Sigmoid colon (tissue), 7 donors: ENCODE results near the gene RC3H1. TPM values are rescaled to one million over a fixed set of nuclear protein-coding genes. Genes with fewer than 3 reads are reported as not detected.

Experiments
- DNase-seq: peaks from one replicate; pipeline ENCODE4 v3.0.0-alpha.2; 2019
- H3K27ac ChIP-seq, 4 donors: fragments of 200-600 bp; sonication (generic); one replicate each; pipeline ENCODE4 v1.5.1; 2016 to 2019; ENCODE audit warnings: mild to moderate bottlenecking in 1 of 4
- H3K27me3 ChIP-seq, 3 donors: fragments of 200-600 bp; sonication (generic); one replicate each; pipeline ENCODE4 v1.5.1; 2019; ENCODE audit warnings: mild to moderate bottlenecking in 1 of 3
- H3K36me3 ChIP-seq, 4 donors: fragments of 200-600 bp; sonication (generic); one replicate each; pipeline ENCODE4 v1.5.1; 2016 to 2019
- H3K4me1 ChIP-seq, 4 donors: fragments of 200-600 bp; sonication (generic); one replicate each; pipeline ENCODE4 v1.5.1; 2017 to 2019
- H3K4me3 ChIP-seq, 4 donors: fragments of 200-600 bp; sonication (generic); one replicate each; pipeline ENCODE4 v1.5.1; 2017 to 2019; ENCODE audit warnings: mild to moderate bottlenecking in 2 of 4, moderate library complexity in 1 of 4
- H3K9me3 ChIP-seq, 4 donors: fragments of 200-600 bp in 3 of 4; sonication (generic) in 3 of 4; one replicate each; pipeline versions ENCODE4 v1.5.1 to v1.6.1; 2013 to 2019
- EP300 ChIP-seq, 4 donors: sonication (generic); formaldehyde crosslinking; IDR thresholded peaks; one replicate each; pipeline ENCODE4 v1.6.1; 2017; ENCODE audit warnings: antibody characterized with exemption in 4 of 4
- POLR2A ChIP-seq, 2 donors: fragments of 450-650 bp; IDR thresholded peaks; one replicate each; pipeline ENCODE4 v1.6.1; 2016; ENCODE audit warnings: antibody characterized with exemption in 2 of 2, mild to moderate bottlenecking in 2 of 2, moderate library complexity in 2 of 2
- POLR2AphosphoS5 ChIP-seq, 4 donors: sonication (generic); formaldehyde crosslinking; IDR thresholded peaks; one replicate each; pipeline ENCODE4 v1.6.1; 2017; ENCODE audit warnings: antibody characterized with exemption in 4 of 4
- WGBS, 2 donors: extraction: QIAGEN DNeasy Blood & Tissue Kit; methylation state at CpG; one replicate each; pipeline ENCODE4 v1.1.7; 2013; 5-methylcytosine and 5-hydroxymethylcytosine counted together
- intact Hi-C: fragments of 100-400 bp; cut with DNase I; formaldehyde crosslinking; loops from one replicate; pipeline ENCODE4 v1.15.1; 2023
- polyA plus RNA-seq, 3 donors: library from polyadenylated mRNA; stranded (reverse); fragments of 200-250 nt; gene quantifications; one replicate each; pipeline ENCODE4 v1.2.3, GENCODE V29; 2013
- total RNA-seq, 4 donors: library from RNA; depleted of rRNA; stranded (reverse); fragments of >200 nt; gene quantifications; one replicate each; pipeline ENCODE4 v1.1.0, GENCODE V29; 2016
- TF ChIP-seq, protein P1 (sequence below), 4 experiments: fragments of 450-650 bp in 3 of 4; fragments of 200-600 bp in 1 of 4; IDR thresholded peaks; one replicate each; pipeline ENCODE4 v1.5.1; 2016 to 2019; ENCODE audit warnings: antibody characterized with exemption in 4 of 4, mild to moderate bottlenecking in 3 of 4, moderate library complexity in 2 of 4
- donor health status: healthy with polysubstance abuse.
- donor health status: Bipolar disorder and iron deficiency.
- donor health status: healthy.

Gene RC3H1
- total and polyA plus RNA-seq, 7 donors, result 2.4 to 55.9 (median 22.5) TPM

DNA sequence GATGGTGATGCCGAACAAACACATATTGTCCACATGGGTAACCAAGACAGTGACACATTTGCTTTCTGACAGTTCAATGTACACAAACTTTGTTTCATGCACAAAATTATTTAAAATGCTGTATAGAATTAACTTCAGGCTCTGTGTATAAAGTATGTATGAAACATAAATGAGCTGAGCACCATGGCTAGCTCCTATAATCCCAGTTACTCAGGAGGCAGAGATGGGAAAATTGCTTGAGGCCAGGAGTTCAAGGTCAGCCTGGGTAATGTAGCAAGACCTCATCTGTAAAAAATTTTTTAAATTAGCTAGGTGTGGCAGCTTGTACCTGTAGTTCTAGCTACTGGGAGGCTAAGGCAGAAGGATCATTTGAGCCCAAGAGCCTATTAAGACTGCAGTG lies 19.2 kb upstream of the RC3H1 start:
- intact Hi-C loops, result no loop called here
- TF ChIP-seq POLR2AphosphoS5 (IDR thresholded peaks at IDR 0.05) (no peak), EP300 (IDR thresholded peaks at IDR 0.05) (no peak), POLR2A (IDR thresholded peaks at IDR 0.05) (no peak)
- TF ChIP-seq, protein P1, sequence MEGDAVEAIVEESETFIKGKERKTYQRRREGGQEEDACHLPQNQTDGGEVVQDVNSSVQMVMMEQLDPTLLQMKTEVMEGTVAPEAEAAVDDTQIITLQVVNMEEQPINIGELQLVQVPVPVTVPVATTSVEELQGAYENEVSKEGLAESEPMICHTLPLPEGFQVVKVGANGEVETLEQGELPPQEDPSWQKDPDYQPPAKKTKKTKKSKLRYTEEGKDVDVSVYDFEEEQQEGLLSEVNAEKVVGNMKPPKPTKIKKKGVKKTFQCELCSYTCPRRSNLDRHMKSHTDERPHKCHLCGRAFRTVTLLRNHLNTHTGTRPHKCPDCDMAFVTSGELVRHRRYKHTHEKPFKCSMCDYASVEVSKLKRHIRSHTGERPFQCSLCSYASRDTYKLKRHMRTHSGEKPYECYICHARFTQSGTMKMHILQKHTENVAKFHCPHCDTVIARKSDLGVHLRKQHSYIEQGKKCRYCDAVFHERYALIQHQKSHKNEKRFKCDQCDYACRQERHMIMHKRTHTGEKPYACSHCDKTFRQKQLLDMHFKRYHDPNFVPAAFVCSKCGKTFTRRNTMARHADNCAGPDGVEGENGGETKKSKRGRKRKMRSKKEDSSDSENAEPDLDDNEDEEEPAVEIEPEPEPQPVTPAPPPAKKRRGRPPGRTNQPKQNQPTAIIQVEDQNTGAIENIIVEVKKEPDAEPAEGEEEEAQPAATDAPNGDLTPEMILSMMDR (IDR thresholded peaks at IDR 0.05), result no peak
- H3K9me3 ChIP-seq, result no peaks in the 10 kb centered on the region
- WGBS, 2 donors, result 93 to 94% methylated on average over 1 of the region's 1 CpG
- H3K36me3 ChIP-seq, result no peaks in the 10 kb centered on the region
- H3K4me3 ChIP-seq, result no peak overlapping the region
- no peak overlapping the region for H3K27ac ChIP-seq
- DNase-seq, result no peak
- H3K4me1 ChIP-seq, result peaks cover 0 to 6% (median 3%) of the 10 kb centered on the region in 4 donors
- no peaks in the 10 kb centered on the region for H3K27me3 ChIP-seq

DNA sequence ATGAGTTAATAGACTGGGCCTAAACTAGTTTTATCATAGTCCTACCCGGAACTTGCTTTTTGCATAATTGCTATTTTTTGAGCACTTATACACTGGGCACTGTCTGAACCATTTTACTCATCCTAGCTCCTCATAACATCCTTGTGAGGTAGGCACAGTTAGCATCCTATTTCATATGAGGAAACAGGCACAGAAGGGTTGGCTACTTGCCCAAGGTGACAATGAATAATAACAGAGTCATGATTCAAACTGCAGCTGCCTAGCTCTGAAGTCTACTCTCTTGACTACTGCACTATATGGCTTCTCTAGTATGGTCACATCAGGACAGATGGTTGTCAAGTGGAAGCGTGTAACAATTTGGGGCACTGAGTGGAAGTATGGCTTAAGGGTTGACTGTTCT lies 18.2 kb upstream of the RC3H1 start:
- intact Hi-C loops, result no loop called here
- no peak overlapping the region for H3K27ac ChIP-seq
- 77 to 81% methylated on average over 2 of the region's 2 CpGs for WGBS, 2 donors
- DNase-seq, result no peak
- H3K9me3 ChIP-seq, result no peaks in the 10 kb centered on the region
- H3K36me3 ChIP-seq, result no peaks in the 10 kb centered on the region
- no peaks in the 10 kb centered on the region for H3K27me3 ChIP-seq
- H3K4me1 ChIP-seq, result peaks cover 0 to 6% (median 3%) of the 10 kb centered on the region in 4 donors
- H3K4me3 ChIP-seq, result no peak overlapping the region
- TF ChIP-seq, protein P1 (IDR thresholded peaks at IDR 0.05), result no peak
- TF ChIP-seq EP300 (IDR thresholded peaks at IDR 0.05) (no peak), POLR2AphosphoS5 (IDR thresholded peaks at IDR 0.05) (no peak), POLR2A (IDR thresholded peaks at IDR 0.05) (no peak)

DNA sequence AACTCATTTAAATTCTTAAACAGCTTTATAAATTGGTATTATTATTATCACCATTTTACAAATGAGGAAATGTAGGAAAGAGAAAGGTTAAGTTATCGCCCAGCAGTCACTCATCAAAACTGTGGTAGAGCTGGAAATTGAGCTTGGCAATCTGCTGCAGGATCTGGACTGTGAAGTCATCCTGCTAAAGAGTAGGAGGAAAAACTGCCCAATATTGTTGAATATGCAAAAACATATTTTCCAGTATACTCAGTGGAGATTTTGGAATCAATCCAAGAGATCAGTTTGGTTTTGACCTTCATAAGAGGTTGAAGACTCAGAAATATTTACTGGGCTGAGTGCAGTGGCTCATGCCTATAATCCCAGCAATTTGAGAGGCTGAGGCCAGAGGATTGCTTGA lies 16.9 kb upstream of the RC3H1 start:
- Histone ChIP-seq H3K27ac (no peak overlapping the region), H3K9me3 (no peaks in the 10 kb centered on the region), H3K4me3 (no peak overlapping the region), H3K27me3 (no peaks in the 10 kb centered on the region), H3K36me3 (no peaks in the 10 kb centered on the region), H3K4me1 (peaks cover 0 to 6% (median 3%) of the 10 kb centered on the region in 4 donors)
- no peak for DNase-seq
- intact Hi-C loops, result no loop called here
- 89 to 91% methylated on average over 1 of the region's 1 CpG for whole genome bisulfite sequencing, 2 donors
- no peak for TF ChIP-seq POLR2A (IDR thresholded peaks at IDR 0.05)
- TF ChIP-seq EP300 (IDR thresholded peaks at IDR 0.05), result no peak
- TF ChIP-seq, protein P1 (IDR thresholded peaks at IDR 0.05), result no peak
- TF ChIP-seq POLR2AphosphoS5 (IDR thresholded peaks at IDR 0.05), result no peak

DNA sequence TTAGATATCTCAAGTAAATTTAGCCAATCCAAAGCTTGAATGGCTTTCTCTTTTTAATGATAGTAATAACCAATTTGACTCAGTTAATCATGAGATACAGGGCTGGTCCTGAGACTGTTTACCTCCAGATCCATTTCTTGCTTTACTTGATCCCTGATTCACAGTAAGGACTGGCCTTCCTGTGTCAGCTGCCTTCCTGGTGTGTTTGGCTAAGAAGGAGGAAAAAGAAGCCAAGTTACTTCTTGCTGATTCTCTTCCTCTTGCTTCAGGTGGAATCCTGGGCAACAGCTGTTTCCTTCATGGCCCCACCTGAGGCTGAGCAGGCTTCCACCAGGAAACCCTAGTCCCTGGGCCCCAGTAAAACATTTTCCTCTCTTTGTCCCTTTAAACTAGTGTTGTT lies 14.6 kb upstream of the RC3H1 start:
- DNase-seq, result no peak
- no peaks in the 10 kb centered on the region for H3K9me3 ChIP-seq
- no peak for TF ChIP-seq POLR2A (IDR thresholded peaks at IDR 0.05)
- TF ChIP-seq, protein P1 (IDR thresholded peaks at IDR 0.05), result no peak
- no peak for TF ChIP-seq POLR2AphosphoS5 (IDR thresholded peaks at IDR 0.05)
- no peak for TF ChIP-seq EP300 (IDR thresholded peaks at IDR 0.05)
- H3K4me1 ChIP-seq, result peaks cover 0 to 6% (median 3%) of the 10 kb centered on the region in 4 donors
- no peak overlapping the region for H3K27ac ChIP-seq
- H3K36me3 ChIP-seq, result no peaks in the 10 kb centered on the region
- H3K4me3 ChIP-seq, result no peak overlapping the region
- no peaks in the 10 kb centered on the region for H3K27me3 ChIP-seq
- intact Hi-C loops, result no loop called here

DNA sequence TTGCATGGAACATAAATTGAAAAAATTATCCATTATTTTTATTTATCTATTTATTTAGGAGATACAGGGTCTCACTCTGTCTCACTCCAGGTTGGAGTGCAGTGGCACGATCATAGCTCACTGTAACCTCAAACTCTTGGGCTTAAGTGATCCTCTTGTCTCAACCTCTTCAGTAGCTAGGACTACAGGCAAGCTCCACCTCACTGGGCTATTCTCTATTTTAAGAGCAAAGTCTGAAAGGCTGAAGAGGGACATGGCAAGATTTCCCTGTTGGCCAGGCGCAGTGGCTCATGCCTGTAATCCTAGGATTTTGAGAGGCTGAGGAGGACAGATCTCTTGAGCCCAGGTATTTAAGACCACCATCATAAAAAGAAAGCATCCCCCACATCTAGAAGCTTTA lies 14.0 kb upstream of the RC3H1 start:
- no peak for TF ChIP-seq POLR2AphosphoS5 (IDR thresholded peaks at IDR 0.05)
- TF ChIP-seq, protein P1 (IDR thresholded peaks at IDR 0.05), result no peak
- no peak for TF ChIP-seq EP300 (IDR thresholded peaks at IDR 0.05)
- no peak for TF ChIP-seq POLR2A (IDR thresholded peaks at IDR 0.05)
- Histone ChIP-seq H3K9me3 (no peaks in the 10 kb centered on the region), H3K27ac (no peak overlapping the region), H3K4me1 (peaks cover 0 to 6% (median 3%) of the 10 kb centered on the region in 4 donors), H3K27me3 (no peaks in the 10 kb centered on the region), H3K4me3 (no peak overlapping the region), H3K36me3 (no peaks in the 10 kb centered on the region)
- DNase-seq, result no peak
- WGBS, 2 donors, result 94 to 97% methylated on average over 2 of the region's 2 CpGs
- intact Hi-C loops, result no loop called here
